HepG2 (cell line): Measurements from ENCODE around the gene SCUBE1. TPM values are rescaled to one million over a fixed set of nuclear protein-coding genes. Genes with fewer than 3 reads are reported as not detected.

Experiments
- ATAC-seq: fragments of 200-7000 bp; cut with Tn5 transposase; 3 replicates; pipeline ENCODE4 v1.9.1; 2020; ENCODE audit warnings: mild to moderate bottlenecking, moderate library complexity
- BruUV-seq: library from RNA; stranded (reverse); fragments of 400-500 nt; replicated peaks from 2 replicates; lab custom pipeline; 2021; lab: Mats Ljungman, UMichigan
- CTCF ChIA-PET: fragments of 300-600 bp; formaldehyde crosslinking; extraction: SDS; loops from one replicate; lab custom pipeline; 2021; ENCODE audit warnings: low total read pairs, inconsistent platforms, low intra/inter-chr PET ratio; lab: Yijun Ruan, JAX
- POLR2A ChIA-PET: fragments of 350-600 bp; sonication (Branson Sonifier 250); formaldehyde crosslinking; loops from one replicate; lab custom pipeline; 2020; ENCODE audit warnings: antibody characterized with exemption, inconsistent platforms; lab: Yijun Ruan, JAX
- DNase-seq: peaks from one replicate; pipeline ENCODE4 v3.0.0-alpha.2; 2015; ENCODE audit warnings: low spot score
- FAIRE-seq: peaks from 3 replicates; lab custom pipeline; 2011; peaks lifted over from hg19 to GRCh38; lab: Jason Lieb, UNC
- H2AFZ ChIP-seq: one replicate; pipeline ENCODE4 v1.6.1; 2011; ENCODE audit warnings: low read length, inconsistent platforms
- H3K27ac ChIP-seq: fragments of 300-600 bp; 3 replicates; pipeline ENCODE4 v1.8.0; 2011; ENCODE audit warnings: mixed run types, mild to moderate bottlenecking, mixed read lengths, low read length, inconsistent platforms; ENCODE audit not compliant: insufficient read depth; ENCODE audit errors: extremely low read length
- H3K27me3 ChIP-seq, 2 experiments: fragments of 200-600 bp in 1 of 2; 2 replicates in 1 of 2; 3 replicates in 1 of 2; pipeline versions ENCODE4 v1.6.0 to v1.8.0; 2011; ENCODE audit warnings: low read length in 2 of 2, mild to moderate bottlenecking in 2 of 2, moderate library complexity in 2 of 2, inconsistent platforms in 1 of 2; ENCODE audit not compliant: insufficient read depth in 2 of 2, control insufficient read depth in 1 of 2
- H3K36me3 ChIP-seq, 2 experiments: fragments of 200-600 bp in 1 of 2; replicated peaks in 1 of 2; 2 replicates in 1 of 2; 3 replicates in 1 of 2; pipeline versions ENCODE4 v1.5.1 to v1.8.0; 2011; ENCODE audit warnings: low read length in 2 of 2, inconsistent platforms in 1 of 2; ENCODE audit not compliant: insufficient read depth in 2 of 2, control insufficient read depth in 1 of 2
- H3K4me1 ChIP-seq: 2 replicates; pipeline ENCODE4 v1.5.1; 2012; ENCODE audit warnings: low read length, inconsistent platforms; ENCODE audit not compliant: insufficient read depth
- H3K4me2 ChIP-seq: 2 replicates; pipeline ENCODE4 v1.6.0; 2011; ENCODE audit warnings: low read depth, low read length, inconsistent platforms
- H3K4me3 ChIP-seq, 3 experiments: fragments of 200-600 bp in 1 of 3; sonication (generic), shearing (Covaris generic) in 1 of 3; replicated peaks in 1 of 3; 2 replicates each; pipeline ENCODE4 v1.5.1; 2011 to 2016; ENCODE audit warnings: low read length in 3 of 3, inconsistent platforms in 2 of 3, low read depth in 2 of 3, mild to moderate bottlenecking in 2 of 3, control low read depth in 1 of 3, mixed read lengths in 1 of 3; ENCODE audit not compliant: insufficient read depth in 1 of 3
- H3K79me2 ChIP-seq: one replicate; pipeline ENCODE4 v1.6.1; 2011; ENCODE audit warnings: low read length, inconsistent platforms; ENCODE audit not compliant: insufficient read depth
- H3K9ac ChIP-seq: 2 replicates; pipeline ENCODE4 v1.6.0; 2011; ENCODE audit warnings: mild to moderate bottlenecking, low read depth, low read length, inconsistent platforms; ENCODE audit not compliant: insufficient read depth
- H3K9me3 ChIP-seq: 2 replicates; pipeline ENCODE4 v1.5.1; 2012; ENCODE audit warnings: mild to moderate bottlenecking, low read length
- H4K20me1 ChIP-seq: 2 replicates; pipeline ENCODE4 v1.6.0; 2011; ENCODE audit warnings: inconsistent platforms, mild to moderate bottlenecking, low read length, moderate library complexity; ENCODE audit not compliant: insufficient read depth
- DR1 ChIP-seq: sonication (generic); formaldehyde crosslinking; IDR thresholded peaks from 2 replicates; pipeline ENCODE4 v1.8.0; 2021; ENCODE audit warnings: mild to moderate bottlenecking, missing genetic modification reagents, inconsistent platforms
- FOXJ3 ChIP-seq: sonication (generic); formaldehyde crosslinking; IDR thresholded peaks from 2 replicates; pipeline ENCODE4 v1.4.0; 2020; ENCODE audit warnings: missing genetic modification reagents, mild to moderate bottlenecking, borderline replicate concordance
- HOMEZ ChIP-seq: IDR thresholded peaks from 2 replicates; pipeline ENCODE4 v1.6.1; 2016; ENCODE audit warnings: low read depth
- HOXA9 ChIP-seq: sonication (generic); formaldehyde crosslinking; IDR thresholded peaks from 2 replicates; pipeline ENCODE4 v1.8.1; 2022; ENCODE audit warnings: missing genetic modification reagents, mild to moderate bottlenecking, moderate library complexity, borderline replicate concordance
- MLXIP ChIP-seq: sonication (generic); formaldehyde crosslinking; IDR thresholded peaks from 2 replicates; pipeline ENCODE4 v1.9.0; 2021; ENCODE audit warnings: missing genetic modification reagents, borderline replicate concordance
- PCBP1 ChIP-seq: fragments of 200-400 bp; formaldehyde crosslinking; IDR thresholded peaks from 2 replicates; pipeline ENCODE4 v1.6.1; 2017; ENCODE audit warnings: mild to moderate bottlenecking, low read depth, low read length, borderline replicate concordance
- SMARCE1 ChIP-seq: fragments of 450-650 bp; IDR thresholded peaks from 2 replicates; pipeline ENCODE4 v1.6.1; 2017; ENCODE audit warnings: borderline replicate concordance
- SP5 ChIP-seq: IDR thresholded peaks from 2 replicates; pipeline ENCODE4 v1.6.1; 2016; ENCODE audit warnings: low read depth, borderline replicate concordance
- TSC22D2 ChIP-seq: sonication (generic); formaldehyde crosslinking; IDR thresholded peaks from 2 replicates; pipeline ENCODE4 v1.5.1; 2020; ENCODE audit warnings: missing genetic modification reagents, mild to moderate bottlenecking, borderline replicate concordance
- ZKSCAN1 ChIP-seq: fragments of 150-350 bp; IDR thresholded peaks from 2 replicates; pipeline ENCODE4 v1.6.1; 2014; ENCODE audit warnings: low read length
- ZNF3 ChIP-seq: IDR thresholded peaks from 2 replicates; pipeline ENCODE4 v1.7.0; 2017; ENCODE audit warnings: inconsistent platforms
- ZNF350 ChIP-seq: sonication (generic); formaldehyde crosslinking; IDR thresholded peaks from 2 replicates; pipeline ENCODE4 v1.4.0; 2020; ENCODE audit warnings: mild to moderate bottlenecking, low read depth, missing genetic modification reagents, borderline replicate concordance
- ZNF615 ChIP-seq: sonication (generic); formaldehyde crosslinking; IDR thresholded peaks from 2 replicates; pipeline ENCODE4 v1.5.0; 2020; ENCODE audit warnings: mild to moderate bottlenecking, missing genetic modification reagents, borderline replicate concordance
- ZNF704 ChIP-seq: sonication (generic); formaldehyde crosslinking; IDR thresholded peaks from 2 replicates; pipeline ENCODE4 v1.8.1; 2023; ENCODE audit warnings: mild to moderate bottlenecking, inconsistent platforms, moderate library complexity, missing genetic modification reagents, borderline replicate concordance
- WGBS: methylation state at CpG from one replicate; pipeline ENCODE4 v1.1.6; 2017; ENCODE audit warnings: low lambda C conversion rate; 5-methylcytosine and 5-hydroxymethylcytosine counted together
- in situ Hi-C: cut with HindIII; loops from 2 replicates; pipeline ENCODE4 v1.10.0; 2017; ENCODE audit warnings: low pct_unique_long_range_greater_than_20kb; ENCODE audit not compliant: extremely low pct_ligation_motif_present
- intact Hi-C: fragments of 100-400 bp; cut with micrococcal nuclease; formaldehyde crosslinking; loops from one replicate; pipeline ENCODE4 v1.10.0; 2022; ENCODE audit not compliant: unreplicated experiment
- polyA plus RNA-seq, 8 experiments: library from polyadenylated mRNA; depleted of rRNA in 3 of 8; stranded (reverse) in 7 of 8; unstranded in 1 of 8; fragments of >200 nt; fragmentation: Illumina TruSeq in 4 of 8; extraction: Trizol in 4 of 8; gene quantifications; 2 replicates each; pipeline versions ENCODE4 v1.2.1 to v1.2.3, GENCODE V29; 2011 to 2016; ENCODE audit warnings: low read depth in 4 of 8, missing spikeins in 1 of 8, mixed read lengths in 1 of 8; ENCODE audit not compliant: insufficient read depth in 1 of 8
- total RNA-seq, 5 experiments: library from RNA; depleted of rRNA; stranded (reverse); fragments of >200 nt; fragmentation: Illumina TruSeq; extraction: Trizol; gene quantifications; 2 replicates each; pipeline ENCODE4 v1.2.3, GENCODE V29; 2016; ENCODE audit warnings: low read depth in 1 of 5
- TF ChIP-seq, protein P1 (sequence below): sonication (generic); formaldehyde crosslinking; IDR thresholded peaks from 2 replicates; pipeline ENCODE4 v1.4.0; 2020; ENCODE audit warnings: mild to moderate bottlenecking, missing genetic modification reagents

The SCUBE1 gene
- total and polyA plus RNA-seq, 2 of the 13 experiments (the other 11 are each of a cell fraction or from before 2014, with no cell fraction given) = under 0.01 to 0.05 TPM

GRCh38 chr22:43341565-43341964, 1.6 kb downstream of the SCUBE1 start:
- no peak overlapping the region for H3K4me3 ChIP-seq
- H3K36me3 ChIP-seq = no peaks in the 10 kb centered on the region
- no peak overlapping the region for H2AFZ ChIP-seq
- peaks cover 2% of the 10 kb centered on the region; the same call in 1 of the 2 replicates for H4K20me1 ChIP-seq
- no peak overlapping the region for H3K9ac ChIP-seq
- ATAC-seq (no peak), DNase-seq (no peak)
- no TSS peak for BruUV-seq
- H3K27me3 ChIP-seq = peaks cover 12 to 54% of the 10 kb centered on the region in 2 experiments
- peaks cover 26% of the 10 kb centered on the region for H3K4me1 ChIP-seq
- TF ChIP-seq ZNF350 (CRISPR knock-in tag) = no peak
- TF ChIP-seq ZNF704 (CRISPR knock-in tag) = no peak
- no peak for TF ChIP-seq MLXIP (CRISPR knock-in tag)
- no peak for TF ChIP-seq FOXJ3 (CRISPR knock-in tag)
- no peak for TF ChIP-seq TSC22D2 (CRISPR knock-in tag)
- TF ChIP-seq DR1 (CRISPR knock-in tag) = no peak
- TF ChIP-seq HOXA9 = no peak
- TF ChIP-seq ZNF3 = no peak
- no peak for TF ChIP-seq SP5 (CRISPR knock-in tag)
- TF ChIP-seq SMARCE1 = no peak
- no peak for TF ChIP-seq HOMEZ (CRISPR knock-in tag)
- TF ChIP-seq PCBP1 = no peak
- TF ChIP-seq, protein P1, sequence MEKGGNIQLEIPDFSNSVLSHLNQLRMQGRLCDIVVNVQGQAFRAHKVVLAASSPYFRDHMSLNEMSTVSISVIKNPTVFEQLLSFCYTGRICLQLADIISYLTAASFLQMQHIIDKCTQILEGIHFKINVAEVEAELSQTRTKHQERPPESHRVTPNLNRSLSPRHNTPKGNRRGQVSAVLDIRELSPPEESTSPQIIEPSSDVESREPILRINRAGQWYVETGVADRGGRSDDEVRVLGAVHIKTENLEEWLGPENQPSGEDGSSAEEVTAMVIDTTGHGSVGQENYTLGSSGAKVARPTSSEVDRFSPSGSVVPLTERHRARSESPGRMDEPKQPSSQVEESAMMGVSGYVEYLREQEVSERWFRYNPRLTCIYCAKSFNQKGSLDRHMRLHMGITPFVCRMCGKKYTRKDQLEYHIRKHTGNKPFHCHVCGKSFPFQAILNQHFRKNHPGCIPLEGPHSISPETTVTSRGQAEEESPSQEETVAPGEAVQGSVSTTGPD (CRISPR knock-in tag) = no peak
- no peak for TF ChIP-seq ZKSCAN1
- TF ChIP-seq ZNF615 = no peak
- TF ChIP-seq, all 625 proteins: peak for 0
- ChIA-PET POLR2A (no interaction called here), CTCF (no interaction called here)
- Histone ChIP-seq H3K79me2 (no peaks in the 10 kb centered on the region), H3K9me3 (no peaks in the 10 kb centered on the region), H3K4me2 (no peak overlapping the region), H3K27ac (no peak overlapping the region)
- no peak for FAIRE-seq
- intact Hi-C loops (no loop called here), in situ Hi-C loops (loop anchor here (10.0 kb wide), 1 partner anchor 107 kb away; no protein-coding TSS in a partner anchor)
- 12% methylated on average over 4 of the region's 7 CpGs for WGBS
